Endothelial cell of umbilical vein (primary cell): Measurements from ENCODE around the gene RBMS2. TPM values are rescaled to one million over a fixed set of nuclear protein-coding genes. Genes with fewer than 3 reads are reported as not detected.

Experiments used
- BruUV-seq: library from RNA; stranded (reverse); fragments of 400-500 nt; replicated peaks from 2 replicates; lab custom pipeline; 2021; lab: Mats Ljungman, UMichigan
- CTCF ChIA-PET: fragments of 300-600, 350-600 bp; sonication (Branson Sonifier 250); formaldehyde crosslinking; loops from one replicate; lab custom pipeline; 2021; ENCODE audit warnings: antibody characterized with exemption, inconsistent platforms; lab: Charles Lee
- POLR2A ChIA-PET: fragments of 300-600, 350-600 bp; sonication (Branson Sonifier 250); formaldehyde crosslinking; loops from one replicate; lab custom pipeline; 2021; ENCODE audit warnings: antibody characterized with exemption, inconsistent platforms; lab: Charles Lee
- DNase-seq: peaks from one replicate; pipeline ENCODE4 v3.0.0-alpha.2; 2011; ENCODE audit warnings: low read depth, low spot score
- FAIRE-seq: peaks from 2 replicates; lab custom pipeline; 2011; peaks lifted over from hg19 to GRCh38; lab: Jason Lieb, UNC
- H2AFZ ChIP-seq: 2 replicates; pipeline ENCODE4 v1.6.0; 2012; ENCODE audit warnings: low read depth, low read length, control low read depth, inconsistent platforms
- H3K27ac ChIP-seq: 2 replicates; pipeline ENCODE4 v1.5.1; 2011; ENCODE audit warnings: low read depth, mild to moderate bottlenecking, control low read depth, low read length, moderate library complexity; ENCODE audit not compliant: insufficient read depth
- H3K27me3 ChIP-seq, 2 experiments: 2 replicates each; pipeline versions ENCODE4 v1.6.0 to v1.6.1; 2011; ENCODE audit warnings: low read length in 2 of 2, mixed read lengths in 1 of 2; ENCODE audit not compliant: control insufficient read depth in 2 of 2, insufficient read depth in 2 of 2
- H3K36me3 ChIP-seq, 2 experiments: 2 replicates in 1 of 2; 3 replicates in 1 of 2; pipeline ENCODE4 v1.5.1; 2011; ENCODE audit warnings: low read length in 2 of 2, mild to moderate bottlenecking in 1 of 2, moderate library complexity in 1 of 2; ENCODE audit not compliant: control insufficient read depth in 2 of 2, insufficient read depth in 2 of 2; ENCODE audit errors: extremely low read depth in 1 of 2
- H3K4me1 ChIP-seq: 3 replicates; pipeline ENCODE4 v1.5.1; 2011; ENCODE audit warnings: mild to moderate bottlenecking, low read length; ENCODE audit not compliant: control insufficient read depth, insufficient read depth; ENCODE audit errors: extremely low read depth
- H3K4me2 ChIP-seq: 2 replicates; pipeline ENCODE4 v1.6.1; 2011; ENCODE audit warnings: low read length, control low read depth, mixed read lengths; ENCODE audit not compliant: insufficient read depth
- H3K4me3 ChIP-seq, 3 experiments: fragments of 200-600 bp in 1 of 3; sonication (generic), shearing (Covaris generic) in 1 of 3; replicated peaks in 1 of 3; 2 replicates each; pipeline ENCODE4 v1.5.1; 2011 to 2016; ENCODE audit warnings: control low read depth in 3 of 3, low read length in 3 of 3, mild to moderate bottlenecking in 2 of 3, inconsistent platforms in 1 of 3, low read depth in 1 of 3, moderate library complexity in 1 of 3; ENCODE audit not compliant: insufficient read depth in 1 of 3
- H3K79me2 ChIP-seq: 2 replicates; pipeline ENCODE4 v1.6.0; 2012; ENCODE audit warnings: low read length, inconsistent platforms; ENCODE audit not compliant: control insufficient read depth, insufficient read depth
- H3K9ac ChIP-seq: replicated peaks from 2 replicates; pipeline ENCODE3; 2011; ENCODE audit warnings: low read length, control low read depth; ENCODE audit not compliant: insufficient read depth; ENCODE audit errors: extremely low read depth
- H3K9me1 ChIP-seq: replicated peaks from 3 replicates; pipeline ENCODE4 v1.6.0; 2011; ENCODE audit warnings: mild to moderate bottlenecking, low read length; ENCODE audit not compliant: control insufficient read depth, insufficient read depth; ENCODE audit errors: extremely low read depth
- H3K9me3 ChIP-seq: replicated peaks from 2 replicates; pipeline ENCODE4 v1.5.1; 2012; ENCODE audit warnings: low read length, inconsistent platforms; ENCODE audit not compliant: control insufficient read depth, insufficient read depth
- H4K20me1 ChIP-seq: replicated peaks from 2 replicates; pipeline ENCODE3; 2011; ENCODE audit warnings: mild to moderate bottlenecking, low read length; ENCODE audit not compliant: control insufficient read depth, insufficient read depth; ENCODE audit errors: extremely low read depth
- CTCF ChIP-seq, 2 donors: IDR thresholded peaks; 1 replicate in 1 of 2; 2 replicates in 1 of 2; pipeline ENCODE4 v1.5.1; 2011; ENCODE audit warnings: low read length in 2 of 2, mild to moderate bottlenecking in 2 of 2, moderate library complexity in 2 of 2, control low read depth in 1 of 2, inconsistent platforms in 1 of 2, low read depth in 1 of 2; ENCODE audit not compliant: insufficient read depth in 1 of 2; ENCODE audit errors: extremely low read depth in 1 of 2
- EZH2 ChIP-seq: IDR thresholded peaks from 2 replicates; pipeline ENCODE4 v1.6.1; 2012; ENCODE audit warnings: borderline replicate concordance, low read depth, mild to moderate bottlenecking, moderate library complexity, low read length, inconsistent platforms; ENCODE audit not compliant: severe bottlenecking
- FOS ChIP-seq: IDR thresholded peaks from 2 replicates; pipeline ENCODE4 v1.6.1; 2011; ENCODE audit warnings: mild to moderate bottlenecking, low read length, moderate library complexity, borderline replicate concordance; ENCODE audit not compliant: insufficient read depth
- GATA2 ChIP-seq: IDR thresholded peaks from 2 replicates; pipeline ENCODE4 v1.7.0; 2011; ENCODE audit warnings: low read depth, mild to moderate bottlenecking, moderate library complexity, mixed read lengths, low read length; ENCODE audit not compliant: insufficient read length, insufficient read depth
- JUN ChIP-seq: IDR thresholded peaks from 2 replicates; pipeline ENCODE4 v1.6.1; 2011; ENCODE audit warnings: borderline replicate concordance, low read depth; ENCODE audit not compliant: insufficient read length, insufficient read depth
- MAX ChIP-seq: IDR thresholded peaks from 2 replicates; pipeline ENCODE4 v1.6.1; 2011; ENCODE audit not compliant: insufficient read depth, insufficient read length
- MYC ChIP-seq: IDR thresholded peaks from one replicate; pipeline ENCODE4 v1.6.1; 2011; ENCODE audit warnings: mild to moderate bottlenecking, low read depth, low read length
- POLR2A ChIP-seq: IDR thresholded peaks from 2 replicates; pipeline ENCODE4 v1.6.1; 2012; ENCODE audit warnings: low read depth, mild to moderate bottlenecking, control low read depth, low read length
- POLR2AphosphoS5 ChIP-seq: IDR thresholded peaks from 2 replicates; pipeline ENCODE4 v1.6.1; 2012; ENCODE audit warnings: low read depth, mild to moderate bottlenecking, control low read depth, low read length, moderate library complexity; ENCODE audit not compliant: insufficient read depth
- dilution Hi-C: fragments of 300-500 bp; cut with MboI; formaldehyde crosslinking; loops from one replicate; pipeline ENCODE4 v1.15.0; 2019; ENCODE audit warnings: low sequenced_read_pairs; ENCODE audit not compliant: extremely low pct_ligation_motif_present
- intact Hi-C: fragments of 100-400 bp; cut with micrococcal nuclease; formaldehyde crosslinking; loops from one replicate; pipeline ENCODE4 v1.10.0; 2022
- polyA plus RNA-seq, 4 experiments: library from polyadenylated mRNA; depleted of rRNA in 3 of 4; stranded (reverse) in 3 of 4; unstranded in 1 of 4; fragments of >200 nt; gene quantifications; 2 replicates each; pipeline versions ENCODE4 v1.2.1 to v1.2.3, GENCODE V29; 2011 to 2012; ENCODE audit warnings: missing spikeins in 1 of 4
- total RNA-seq: library from RNA; stranded (reverse); gene quantifications from 2 replicates; pipeline ENCODE4 v1.2.3, GENCODE V29; 2021

RBMS2 gene
- total and polyA plus RNA-seq, 2 donors (not counting 3 experiments of a cell fraction or from before 2014, with no cell fraction given) = 66.8 to 103 TPM

- intact Hi-C loops = no loop called here
- H2AFZ ChIP-seq = no peak overlapping the region
- CTCF ChIA-PET = interaction anchor here (0.6 to 1.3 kb wide), 2 partner anchors 354 to 357 kb away, joined by 3 read pairs; no protein-coding TSS in a partner anchor
These were observed 123.0 kb downstream of the RBMS2 start for GRCh38 chr12:56644654-56645053.

More at GRCh38 chr12:56644654-56645053, 123.0 kb downstream of the RBMS2 start:
- no peaks in the 10 kb centered on the region for H3K9me1 ChIP-seq
- no TSS peak for BruUV-seq
- peaks cover 6% of the 10 kb centered on the region for H4K20me1 ChIP-seq
- no peaks in the 10 kb centered on the region for H3K27me3 ChIP-seq
- TF ChIP-seq POLR2AphosphoS5 = no peak
- TF ChIP-seq GATA2 = no peak
- no peak for TF ChIP-seq FOS
- TF ChIP-seq MAX = no peak
- TF ChIP-seq JUN = no peak
- TF ChIP-seq MYC = no peak
- no peak for TF ChIP-seq CTCF (IDR thresholded peaks at IDR 0.05; ENCODE audit: extremely low read depth in 1 of 2, insufficient read depth in 1 of 2, low read depth in 1 of 2, low read length in 2 of 2)
- no peak for TF ChIP-seq POLR2A
- TF ChIP-seq EZH2 = no peak
- POLR2A ChIA-PET = interaction anchor here (1.3 kb wide), 1 partner anchor 8 kb away, joined by 9 read pairs; no protein-coding TSS in a partner anchor
- peaks cover 45% of the 10 kb centered on the region for H3K79me2 ChIP-seq
- H3K9me3 ChIP-seq = no peaks in the 10 kb centered on the region
- H3K9ac ChIP-seq = peak overlapping the region; percentile 87
- peaks cover 15% of the 10 kb centered on the region for H3K4me1 ChIP-seq
- H3K36me3 ChIP-seq = peaks cover 23 to 28% of the 10 kb centered on the region in 2 experiments
- H3K4me2 ChIP-seq = peak overlapping the region; percentile 92
- dilution Hi-C loops = no loop called here
- DNase-seq = peak; percentile 24
- no peak for FAIRE-seq
- peak overlapping the region; percentile 72 to 86 (median 84) for H3K4me3 ChIP-seq
- no peak overlapping the region for H3K27ac ChIP-seq
